Erythroblast (primary cell): ENCODE data around the gene NUDT13.
"Not testable (repeated sequence)": the region's sequence is repeated elsewhere in the genome, so short reads cannot be mapped to it uniquely, and the experiment has no call there.

Source experiments
- GATA1 ChIP-seq: IDR thresholded peaks from 2 replicates; pipeline ENCODE4 v1.6.1; 2011; ENCODE audit warnings: low read depth, mild to moderate bottlenecking, control low read depth, low read length, moderate library complexity
- POLR2A ChIP-seq: IDR thresholded peaks from 2 replicates; pipeline ENCODE4 v1.6.1; 2011; ENCODE audit warnings: mild to moderate bottlenecking, low read length

DNA sequence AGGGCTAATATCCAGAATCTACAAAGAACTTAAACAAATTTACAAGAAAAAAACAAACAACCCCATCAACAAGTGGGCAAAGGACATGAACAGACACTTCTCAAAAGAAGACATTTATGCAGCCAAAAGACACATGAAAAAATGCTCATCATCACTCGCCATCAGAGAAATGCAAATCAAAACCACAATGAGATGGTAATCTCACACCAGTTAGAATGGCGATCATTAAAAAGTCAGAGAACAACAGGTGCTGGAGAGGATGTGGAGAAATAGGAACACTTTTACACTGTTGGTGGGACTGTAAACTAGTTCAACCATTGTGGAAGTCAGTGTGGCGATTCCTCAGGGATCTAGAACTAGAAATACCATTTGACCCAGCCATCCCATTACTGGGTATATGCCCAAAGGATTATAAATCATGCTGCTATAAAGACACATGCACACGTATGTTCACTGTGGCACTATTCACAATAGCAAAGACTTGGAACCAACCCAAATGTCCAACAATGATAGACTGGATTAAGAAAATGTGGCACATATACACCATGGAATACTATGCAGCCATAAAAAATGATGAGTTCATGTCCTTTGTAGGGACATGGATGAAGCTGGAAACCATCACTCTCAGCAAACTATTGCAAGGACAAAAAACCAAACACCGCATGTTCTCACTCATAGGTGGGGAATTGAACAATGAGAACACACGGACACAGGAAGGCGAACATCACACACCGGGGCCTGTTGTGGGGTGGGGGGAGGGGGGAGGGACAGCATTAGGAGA lies 40.6 kb downstream of the NUDT13 start:
- not testable (repeated sequence) for TF ChIP-seq POLR2A, GATA1
